Suppressor macrophage (primary cell): Measurements from ENCODE around the gene SLC12A2.

Source experiments
- DNase-seq, 4 experiments: peaks; one replicate each; pipeline ENCODE4 v3.0.0-alpha.2; 2020 to 2022

SLC12A2 gene

GRCh38 chr5:128097781-128098180, 14.2 kb downstream of the SLC12A2 start:
- no peak for DNase-seq

GRCh38 chr5:128099944-128100343, 16.4 kb downstream of the SLC12A2 start:
- DNase-seq = no peak

- DNase-seq = no peak
Measured at GRCh38 chr5:128100860-128101557, 17.4 kb downstream of the SLC12A2 start.

- DNase-seq = no peak
Measured at GRCh38 chr5:128101676-128102075, 18.1 kb downstream of the SLC12A2 start.

GRCh38 chr5:128105203-128105602, 21.6 kb downstream of the SLC12A2 start:
- DNase-seq = no peak

- DNase-seq = no peak
Measured at GRCh38 chr5:128109138-128109537, 25.6 kb downstream of the SLC12A2 start.

- DNase-seq = no peak
Measured at GRCh38 chr5:128109766-128110165, 26.2 kb downstream of the SLC12A2 start.

- DNase-seq = no peak
Measured at GRCh38 chr5:128111818-128112448, 28.4 kb downstream of the SLC12A2 start.

GRCh38 chr5:128116445-128116844, 32.9 kb downstream of the SLC12A2 start:
- no peak for DNase-seq

- DNase-seq = no peak
Measured at GRCh38 chr5:128118214-128118613, 34.6 kb downstream of the SLC12A2 start.

- DNase-seq = no peak
Measured at GRCh38 chr5:128121651-128122050, 38.1 kb downstream of the SLC12A2 start.

GRCh38 chr5:128123936-128124335, 40.4 kb downstream of the SLC12A2 start:
- DNase-seq = no peak

GRCh38 chr5:128126241-128126640, 42.7 kb downstream of the SLC12A2 start:
- DNase-seq = no peak

- DNase-seq = no peak
Measured at GRCh38 chr5:128132499-128132898, 48.9 kb downstream of the SLC12A2 start.

GRCh38 chr5:128135286-128135685, 51.7 kb downstream of the SLC12A2 start:
- no peak for DNase-seq

GRCh38 chr5:128143911-128144310, 60.3 kb downstream of the SLC12A2 start:
- DNase-seq = no peak

GRCh38 chr5:128144491-128144890, 60.9 kb downstream of the SLC12A2 start:
- no peak for DNase-seq

GRCh38 chr5:128146671-128147070, 63.1 kb downstream of the SLC12A2 start:
- DNase-seq = no peak

GRCh38 chr5:128154943-128155342, 71.4 kb downstream of the SLC12A2 start:
- DNase-seq = no peak

- no peak for DNase-seq
Measured at GRCh38 chr5:128155776-128156175, 72.2 kb downstream of the SLC12A2 start.

- DNase-seq = peak in 3 of 4 experiments; percentile 3 to 17 (median 16)
Measured at GRCh38 chr5:128156521-128156920, 73.0 kb downstream of the SLC12A2 start.

- DNase-seq = no peak
Measured at GRCh38 chr5:128158342-128158741, 74.8 kb downstream of the SLC12A2 start.

GRCh38 chr5:128163991-128164390, 80.4 kb downstream of the SLC12A2 start:
- no peak for DNase-seq

- DNase-seq = no peak
Measured at GRCh38 chr5:128169401-128170017, 85.9 kb downstream of the SLC12A2 start.
